Measurements from ENCODE around the gene CEP78.
A peak's percentile ranks its signal among the peaks of the same experiment; 100 is the strongest.

CEP78 gene

DNA sequence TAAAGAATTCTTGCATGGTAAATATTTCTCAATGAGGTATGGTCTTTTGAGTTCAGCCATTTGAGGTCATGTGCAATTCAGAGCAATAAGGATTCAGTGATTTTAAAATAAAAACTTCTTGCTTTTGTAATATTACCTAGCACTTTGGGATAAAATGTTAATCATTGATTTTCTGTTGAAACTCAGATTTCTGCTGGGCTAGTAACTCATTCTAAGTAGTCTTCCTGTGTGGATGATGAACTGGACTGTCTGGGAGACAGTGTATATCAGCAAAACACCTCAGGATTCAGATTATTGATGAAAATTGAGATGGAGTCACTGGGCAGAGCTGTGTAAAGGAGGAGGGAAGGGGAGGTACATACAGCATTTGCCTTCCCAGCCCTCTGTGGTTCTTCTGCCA is 50.2 kb downstream of the CEP78 start:
- DNase-seq (ENCODE audit: low read depth in 2 of 2), result no peak

DNA sequence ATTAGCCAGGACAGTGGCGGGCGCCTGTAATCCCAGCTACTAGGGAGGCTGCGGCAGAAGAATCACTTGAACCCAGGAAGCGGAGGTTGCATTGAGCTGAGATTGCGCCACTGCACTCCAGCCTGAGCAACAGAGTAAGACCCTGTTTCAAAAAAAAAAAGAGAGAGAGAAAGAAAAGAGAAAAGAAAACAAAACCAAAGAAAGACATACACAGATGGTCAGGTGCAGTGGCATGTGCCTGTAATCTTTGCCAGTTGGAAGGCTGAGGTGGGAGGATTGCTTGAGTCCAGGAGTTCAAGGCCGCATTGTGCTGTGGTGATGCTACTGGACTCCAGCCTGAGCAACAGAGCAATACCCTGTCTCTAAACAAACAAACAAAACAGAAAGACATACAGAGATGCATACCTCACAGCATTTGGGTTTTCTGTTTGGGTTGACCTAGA is 51.1 kb downstream of the CEP78 start:
- no peak for DNase-seq (ENCODE audit: low read depth in 2 of 2)

GRCh38 chr9:78288214-78288892 is 52.5 kb downstream of the CEP78 start:
- DNase-seq (ENCODE audit: low read depth in 2 of 2), result no peak

DNA sequence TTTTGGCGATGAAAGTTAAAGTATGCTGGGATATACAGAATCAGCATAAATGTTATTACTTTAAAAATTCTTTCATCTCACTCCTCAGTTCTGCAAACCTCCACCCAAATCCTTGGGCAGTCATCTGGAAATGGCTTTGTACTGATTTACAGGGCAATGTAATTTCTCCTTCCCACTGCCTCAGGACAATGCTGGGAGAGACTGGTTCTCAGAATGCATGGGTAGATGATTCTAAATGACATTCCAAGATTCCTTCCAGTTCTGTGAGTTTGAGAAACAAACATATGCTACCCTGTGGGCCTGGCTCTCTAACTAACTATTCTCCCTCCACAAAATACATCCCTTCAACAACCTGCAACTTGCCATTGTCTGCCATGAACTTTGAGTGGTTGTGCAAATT is 53.6 kb downstream of the CEP78 start:
- no peak for DNase-seq (ENCODE audit: low read depth in 2 of 2)

GRCh38 chr9:78291240-78291925 is 55.5 kb downstream of the CEP78 start:
- no peak for DNase-seq (ENCODE audit: low read depth in 2 of 2)

- DNase-seq (ENCODE audit: low read depth in 2 of 2), result no peak
These were observed 56.2 kb downstream of the CEP78 start for GRCh38 chr9:78292026-78292425.

- DNase-seq (ENCODE audit: low read depth in 2 of 2), result no peak
These were observed 57.0 kb downstream of the CEP78 start for GRCh38 chr9:78292716-78293497.

- DNase-seq (ENCODE audit: low read depth in 2 of 2), result no peak
These were observed 58.7 kb downstream of the CEP78 start for GRCh38 chr9:78294290-78295176.

DNA sequence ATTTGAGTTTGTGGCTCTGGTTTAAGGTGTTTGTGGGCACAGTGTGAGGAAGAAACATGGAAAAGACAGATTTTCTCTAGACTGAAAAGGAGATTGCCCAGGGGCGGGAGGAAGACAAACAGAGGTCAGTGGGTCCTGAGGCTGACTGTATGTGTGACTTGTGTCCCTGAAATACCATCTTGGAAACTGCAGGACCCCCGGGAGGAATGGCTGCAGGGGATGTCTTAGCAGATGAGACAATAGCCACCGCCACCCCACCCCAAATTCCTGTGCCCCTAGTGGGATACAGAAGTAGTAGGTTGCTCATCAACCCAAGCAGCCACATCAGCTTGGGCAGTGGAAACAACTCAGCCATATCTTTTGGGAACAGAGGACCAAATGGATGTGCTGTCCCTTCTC is 59.3 kb downstream of the CEP78 start:
- DNase-seq (ENCODE audit: low read depth in 2 of 2), result no peak

DNA sequence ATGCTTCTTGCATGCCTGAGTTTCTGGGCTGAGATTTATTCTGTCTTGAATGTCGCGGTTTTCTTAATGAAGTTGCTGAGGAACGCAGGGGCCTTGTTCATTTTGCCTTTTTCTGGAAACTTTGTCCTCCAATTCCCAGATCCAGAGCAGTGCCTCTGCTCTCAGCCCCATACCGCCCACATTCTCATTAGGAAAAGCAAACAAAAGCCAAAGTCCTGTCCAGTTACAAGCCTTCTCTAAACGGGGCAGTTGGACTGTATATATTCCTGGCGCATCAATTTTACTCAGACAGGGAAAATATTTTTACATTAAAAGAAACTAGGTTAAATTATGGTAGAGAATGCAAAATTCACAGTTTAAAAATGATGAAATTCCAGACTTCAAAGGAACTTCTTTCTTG is 59.9 kb downstream of the CEP78 start:
- no peak for DNase-seq (ENCODE audit: low read depth in 2 of 2)

DNA sequence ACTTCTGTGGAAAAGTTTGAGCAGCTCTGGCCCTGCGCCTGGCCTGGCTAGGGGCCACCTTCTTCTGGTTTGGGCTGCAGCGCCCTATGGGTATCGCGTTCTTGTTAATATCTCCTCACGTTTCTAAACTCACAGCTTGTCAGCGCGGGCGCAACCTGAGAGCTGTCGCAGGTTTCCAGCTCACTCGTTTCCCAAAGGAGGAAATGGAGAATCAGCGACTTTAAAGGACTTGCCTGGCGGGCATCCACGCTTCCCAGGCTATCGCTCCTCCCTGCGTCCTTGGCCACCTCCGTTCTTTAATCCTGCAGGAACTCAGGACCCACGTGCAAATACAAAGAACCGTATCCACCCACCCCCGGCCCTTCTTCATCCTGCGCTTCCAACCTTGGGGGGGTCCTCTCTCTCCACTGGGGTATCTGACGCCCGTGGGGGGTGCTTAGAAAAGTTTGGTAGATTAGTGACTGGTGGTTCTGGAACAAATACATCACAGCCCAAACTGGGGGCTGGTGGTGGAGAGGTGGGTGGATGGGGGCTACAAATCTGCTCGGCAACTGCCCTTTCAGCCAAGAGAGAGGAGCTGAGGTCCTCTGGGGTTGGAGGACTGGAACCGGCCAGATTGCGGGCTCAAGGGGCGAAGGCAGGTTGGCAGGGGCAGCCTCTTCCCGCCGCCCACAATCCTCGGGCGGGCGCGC is 60.5 kb downstream of the CEP78 start:
- DNase-seq (ENCODE audit: low read depth in 2 of 2), result peak in 1 of 2 donors; percentile 19

DNA sequence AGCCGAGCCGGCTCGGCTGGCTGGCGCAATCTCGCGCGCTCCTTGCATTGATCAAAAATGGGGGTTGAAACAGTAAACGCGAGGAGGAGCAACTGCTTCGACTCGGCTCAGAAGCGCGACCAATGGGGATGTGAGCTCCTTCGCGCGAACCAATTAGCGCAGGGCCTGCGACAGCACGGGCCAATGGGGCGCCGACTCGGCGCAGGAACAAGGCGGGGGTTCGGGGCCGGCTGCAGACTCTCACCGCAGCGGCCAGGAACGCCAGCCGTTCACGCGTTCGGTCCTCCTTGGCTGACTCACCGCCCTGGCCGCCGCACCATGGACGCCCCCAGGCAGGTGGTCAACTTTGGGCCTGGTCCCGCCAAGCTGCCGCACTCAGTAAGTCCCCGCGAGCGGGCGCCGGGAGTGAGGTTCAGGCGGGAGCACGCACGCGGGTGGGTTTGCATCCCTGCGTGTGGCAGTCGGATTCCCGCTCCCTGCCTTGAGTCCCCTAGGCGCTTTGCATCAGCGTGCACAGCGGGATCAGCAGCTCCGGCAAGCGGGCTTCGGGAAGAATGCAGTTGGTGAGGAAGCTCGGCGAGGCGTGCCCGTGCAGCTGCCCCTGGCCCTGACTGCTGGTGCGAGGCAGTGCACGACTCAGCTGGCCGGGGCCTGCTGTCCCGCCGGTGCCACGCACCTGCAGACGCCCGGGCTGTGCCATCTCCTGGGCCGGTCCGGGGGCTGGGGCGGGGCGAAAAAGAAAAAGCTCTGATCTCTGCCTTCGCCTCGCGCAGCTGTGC is 61.2 kb downstream of the CEP78 start, which contains the start of gene PSAT1:
Gene PSAT1, plus strand, starts transcription at position 233 of the 779 bp plus-strand sequence. Its CDS starts 86 bp downstream, at position 319.
- DNase-seq (ENCODE audit: low read depth in 2 of 2), result peak; percentile 81 to 89

- DNase-seq (ENCODE audit: low read depth in 2 of 2), result no peak
These were observed 61.7 kb downstream of the CEP78 start for GRCh38 chr9:78297672-78297961.

DNA sequence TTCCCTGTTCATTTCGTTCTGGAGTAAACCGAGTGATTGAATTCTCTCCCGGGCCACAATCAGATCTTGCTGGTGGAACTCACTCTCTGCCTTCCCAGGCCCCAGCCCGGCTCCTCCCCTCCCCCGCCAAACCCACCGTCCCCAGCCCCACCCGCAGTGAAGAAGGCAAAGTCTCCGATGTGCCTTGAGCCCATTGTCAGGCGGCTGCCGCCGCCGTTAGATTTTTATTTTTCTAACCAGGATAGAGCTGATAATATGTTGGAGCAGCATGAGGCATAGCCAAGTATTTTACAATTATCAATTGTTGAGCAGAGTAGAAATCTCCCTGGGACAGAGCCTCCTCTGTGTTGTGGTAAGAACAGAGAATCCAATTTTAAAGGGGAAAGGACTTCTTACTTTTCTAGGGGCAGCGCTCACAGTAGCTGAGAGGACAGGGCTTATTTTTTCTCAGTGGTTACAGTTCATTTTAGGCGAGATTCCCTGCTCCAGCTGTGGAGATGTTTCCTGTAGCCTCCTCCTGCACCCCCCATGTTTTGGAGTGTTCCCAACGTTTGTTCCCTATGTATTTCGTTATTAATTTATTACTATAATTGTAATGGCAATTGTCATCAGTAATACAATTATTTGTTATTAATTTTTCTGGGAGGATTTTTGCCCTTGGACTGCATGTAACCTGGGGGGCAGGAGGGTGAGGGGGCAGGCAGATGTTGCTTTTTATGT is 62.3 kb downstream of the CEP78 start:
- peak in 1 of 2 donors; percentile 22 for DNase-seq (ENCODE audit: low read depth in 2 of 2)

DNA sequence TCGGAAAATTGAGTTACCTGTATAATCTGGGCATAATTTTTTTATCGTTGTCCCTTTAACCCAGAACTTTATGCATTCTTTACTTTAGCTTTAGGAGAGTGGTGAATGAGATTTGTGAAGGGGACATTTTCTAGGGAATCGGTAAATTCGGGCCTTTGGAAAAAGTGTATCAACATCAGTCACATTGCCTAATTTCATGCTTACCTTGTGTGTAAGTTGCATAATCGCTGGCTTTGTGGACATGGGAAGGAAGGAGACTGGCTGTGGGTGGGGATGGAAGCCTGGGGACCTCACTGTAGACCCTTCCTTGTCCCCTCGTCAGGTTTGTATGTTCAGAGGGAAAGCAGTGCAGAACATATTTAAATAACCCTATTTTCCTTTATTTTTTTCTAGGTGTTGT is 64.3 kb downstream of the CEP78 start:
- DNase-seq (ENCODE audit: low read depth in 2 of 2), result no peak

DNA sequence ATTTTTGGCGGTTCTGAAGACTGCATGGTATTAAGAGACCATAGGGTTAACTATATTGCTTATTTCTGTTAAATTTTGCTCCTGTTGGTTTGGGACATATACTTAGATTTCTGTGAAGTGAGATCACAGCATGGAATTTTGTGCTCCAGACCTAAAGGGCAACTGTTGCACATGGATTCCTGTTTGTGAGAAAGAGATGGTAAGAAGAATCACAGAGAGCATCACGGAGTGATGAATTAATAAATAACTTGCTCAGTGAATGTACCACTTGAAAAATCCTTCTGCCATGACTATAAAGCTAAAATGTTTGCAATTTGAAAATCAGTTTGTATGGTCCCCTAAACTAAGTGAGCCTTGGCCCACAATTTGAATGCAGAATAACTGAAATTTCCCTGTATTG is 65.6 kb downstream of the CEP78 start:
- DNase-seq (ENCODE audit: low read depth in 2 of 2), result no peak

GRCh38 chr9:78303377-78304062 is 67.6 kb downstream of the CEP78 start:
- DNase-seq (ENCODE audit: low read depth in 2 of 2), result no peak

DNA sequence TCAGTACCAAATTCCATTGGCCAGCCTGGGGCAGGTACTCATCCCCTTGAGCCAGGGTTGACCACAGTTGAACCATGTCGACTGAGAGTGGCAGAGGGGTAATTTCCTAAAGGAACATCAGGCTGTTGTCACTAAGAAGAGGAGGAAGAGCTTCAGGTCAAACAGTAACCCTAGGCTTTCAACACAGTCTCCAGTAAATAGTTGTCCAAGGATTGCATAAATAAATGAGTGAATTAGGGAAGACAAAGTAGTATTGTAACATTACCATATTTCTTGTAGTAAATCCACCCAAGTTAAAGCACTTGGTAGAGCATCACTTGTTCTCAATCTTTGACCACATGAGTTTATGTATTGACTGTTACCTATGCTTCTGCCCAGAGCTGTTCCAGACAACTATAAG is 68.5 kb downstream of the CEP78 start:
- no peak for DNase-seq (ENCODE audit: low read depth in 2 of 2)

Data from stimulated activated CD4-positive, alpha-beta T cell treated with anti-CD3 and anti-CD28 coated beads, Interleukin-4, amount 100 ng/mL, for 48 hours (primary cell).